ENCODE measurements around the gene IL36A.

Gene IL36A

GRCh38 chr2:113014067-113014466, 8.8 kb downstream of the IL36A start:
- no peak overlapping the region for H3K4me3 ChIP-seq (ENCODE audit: low read depth, low read length)
- no peak for TF ChIP-seq CTCF (IDR thresholded peaks at IDR 0.05; ENCODE audit: low read depth, low read length)

- no peak for TF ChIP-seq CTCF (IDR thresholded peaks at IDR 0.05; ENCODE audit: low read depth, low read length)
- H3K4me3 ChIP-seq (ENCODE audit: low read depth, low read length): no peak overlapping the region
Observed at GRCh38 chr2:113015042-113015441, 9.8 kb downstream of the IL36A start.

GRCh38 chr2:113015655-113016054, 10.4 kb downstream of the IL36A start:
- TF ChIP-seq CTCF (IDR thresholded peaks at IDR 0.05; ENCODE audit: low read depth, low read length): no peak
- no peak overlapping the region for H3K4me3 ChIP-seq (ENCODE audit: low read depth, low read length)

GRCh38 chr2:113018509-113018908, 13.2 kb downstream of the IL36A start:
- H3K4me3 ChIP-seq (ENCODE audit: low read depth, low read length): no peak overlapping the region
- TF ChIP-seq CTCF (IDR thresholded peaks at IDR 0.05; ENCODE audit: low read depth, low read length): no peak

GRCh38 chr2:113021312-113021711, 16.1 kb downstream of the IL36A start:
- no peak overlapping the region for H3K4me3 ChIP-seq (ENCODE audit: low read depth, low read length)
- no peak for TF ChIP-seq CTCF (IDR thresholded peaks at IDR 0.05; ENCODE audit: low read depth, low read length)

GRCh38 chr2:113024764-113025163, 19.5 kb downstream of the IL36A start:
- H3K4me3 ChIP-seq (ENCODE audit: low read depth, low read length): no peak overlapping the region
- no peak for TF ChIP-seq CTCF (IDR thresholded peaks at IDR 0.05; ENCODE audit: low read depth, low read length)

- no peak for TF ChIP-seq CTCF (IDR thresholded peaks at IDR 0.05; ENCODE audit: low read depth, low read length)
- H3K4me3 ChIP-seq (ENCODE audit: low read depth, low read length): no peak overlapping the region
Observed at GRCh38 chr2:113025737-113026136, 20.5 kb downstream of the IL36A start.

Measured in WI38 (cell line).